K562 (cell line): ENCODE measurements around the gene MGA. TPM values are rescaled to one million over a fixed set of nuclear protein-coding genes. Genes with fewer than 3 reads are reported as not detected.

Experiments used
- ADNP ChIP-seq: fragments of 200-800 bp; sonication (Bioruptor generic); IDR thresholded peaks from 2 replicates; pipeline ENCODE4 v1.6.1; 2016; ENCODE audit warnings: missing genetic modification characterization, missing compliant biosample characterization
- GABPB2 ChIP-seq: fragments of 250-450 bp; sonication (Bioruptor Pico); conservative IDR thresholded peaks from 2 replicates; pipeline ENCODE4 v1.5.1; 2021; ENCODE audit warnings: mild to moderate bottlenecking
- GATA2 ChIP-seq: sonication (generic); formaldehyde crosslinking; IDR thresholded peaks from 2 replicates; pipeline ENCODE4 v1.4.0; 2020; ENCODE audit warnings: mild to moderate bottlenecking, missing genetic modification reagents
- MCM5 ChIP-seq: fragments of 450-650 bp; IDR thresholded peaks from 2 replicates; pipeline ENCODE4 v1.6.1; 2016; ENCODE audit warnings: low read depth
- MECOM ChIP-seq: fragments of 250-450 bp; sonication (Bioruptor Pico); IDR thresholded peaks from 2 replicates; pipeline ENCODE4 v1.8.0; 2022; ENCODE audit warnings: inconsistent platforms
- NCOR1 ChIP-seq: fragments of 450-650 bp; IDR thresholded peaks from 2 replicates; pipeline ENCODE4 v1.6.1; 2016; ENCODE audit warnings: mild to moderate bottlenecking, moderate library complexity
- OTX1 ChIP-seq: fragments of 450-650 bp; formaldehyde crosslinking; IDR thresholded peaks from 2 replicates; pipeline ENCODE4 v1.4.0; 2022; ENCODE audit warnings: mild to moderate bottlenecking
- POLR3G ChIP-seq: IDR thresholded peaks from 2 replicates; pipeline ENCODE4 v1.6.1; 2011; ENCODE audit not compliant: insufficient read length, insufficient replicate concordance; ENCODE audit errors: extremely low read depth
- TAF9B ChIP-seq: fragments of 450-650 bp; IDR thresholded peaks from 2 replicates; pipeline ENCODE4 v1.6.1; 2018; ENCODE audit warnings: mild to moderate bottlenecking; ENCODE audit not compliant: partially characterized antibody
- TAL1 ChIP-seq: fragments of 450-650 bp; IDR thresholded peaks from 2 replicates; pipeline ENCODE4 v1.6.1; 2016; ENCODE audit warnings: mild to moderate bottlenecking
- ZNF140 ChIP-seq: fragments of 250-450 bp; sonication (Bioruptor Pico); IDR thresholded peaks from 2 replicates; pipeline ENCODE4 v1.8.0; 2021; ENCODE audit warnings: moderate library complexity, mild to moderate bottlenecking, inconsistent platforms
- ZNF707 ChIP-seq: fragments of 250-450 bp; sonication (Bioruptor Pico); conservative IDR thresholded peaks from 2 replicates; pipeline ENCODE4 v1.8.0; 2022; ENCODE audit warnings: inconsistent platforms, mild to moderate bottlenecking, moderate library complexity
- polyA plus RNA-seq, 8 experiments: library from polyadenylated mRNA; depleted of rRNA in 4 of 8; stranded (reverse) in 5 of 8; unstranded in 3 of 8; fragments of >200 nt; fragmentation: Nextera tagmentation in 2 of 8; fragmentation: Illumina TruSeq in 1 of 8; extraction: Ambion mirVana in 2 of 8; extraction: Trizol in 1 of 8; gene quantifications; 2 replicates each; pipeline versions ENCODE4 v1.2.1 to v1.2.3, GENCODE V29; 2011 to 2014; ENCODE audit warnings: inconsistent platforms in 1 of 8, missing spikeins in 1 of 8
- total RNA-seq, 7 experiments: library from RNA; depleted of rRNA in 6 of 7; stranded (reverse); fragments of >200 nt in 6 of 7; fragmentation: Illumina TruSeq in 2 of 7; extraction: Trizol in 2 of 7; gene quantifications; 2 replicates each; pipeline versions ENCODE4 v1.2.1 to v1.2.3, GENCODE V29; 2011 to 2021; ENCODE audit warnings: low replicate concordance in 1 of 7
- TF ChIP-seq, protein P1 (sequence below): fragments of 250-450 bp; sonication (Bioruptor Pico); IDR thresholded peaks from 2 replicates; pipeline ENCODE4 v1.4.0; 2020; ENCODE audit warnings: mild to moderate bottlenecking, moderate library complexity, borderline replicate concordance
- TF ChIP-seq, protein P2 (sequence below): fragments of 200-400 bp; formaldehyde crosslinking; IDR thresholded peaks from 2 replicates; pipeline ENCODE4 v1.6.1; 2017; ENCODE audit warnings: mild to moderate bottlenecking, low read depth, low read length, moderate library complexity
- TF ChIP-seq, protein P3 (sequence below): fragments of 450-650 bp; conservative IDR thresholded peaks from 2 replicates; pipeline ENCODE4 v1.6.1; 2016; ENCODE audit warnings: missing genetic modification characterization, low read depth, mild to moderate bottlenecking, control low read depth, missing compliant biosample characterization
- TF ChIP-seq, protein P4 (sequence below): sonication (generic); formaldehyde crosslinking; IDR thresholded peaks from 2 replicates; pipeline ENCODE4 v1.8.0; 2023; ENCODE audit warnings: missing genetic modification reagents, mild to moderate bottlenecking, borderline replicate concordance

Gene MGA
- total and polyA plus RNA-seq, 9 of the 15 experiments (the other 6 are each of a cell fraction or from before 2014, with no cell fraction given), result 4.7 to 56.1 (median 21.1) TPM

DNA sequence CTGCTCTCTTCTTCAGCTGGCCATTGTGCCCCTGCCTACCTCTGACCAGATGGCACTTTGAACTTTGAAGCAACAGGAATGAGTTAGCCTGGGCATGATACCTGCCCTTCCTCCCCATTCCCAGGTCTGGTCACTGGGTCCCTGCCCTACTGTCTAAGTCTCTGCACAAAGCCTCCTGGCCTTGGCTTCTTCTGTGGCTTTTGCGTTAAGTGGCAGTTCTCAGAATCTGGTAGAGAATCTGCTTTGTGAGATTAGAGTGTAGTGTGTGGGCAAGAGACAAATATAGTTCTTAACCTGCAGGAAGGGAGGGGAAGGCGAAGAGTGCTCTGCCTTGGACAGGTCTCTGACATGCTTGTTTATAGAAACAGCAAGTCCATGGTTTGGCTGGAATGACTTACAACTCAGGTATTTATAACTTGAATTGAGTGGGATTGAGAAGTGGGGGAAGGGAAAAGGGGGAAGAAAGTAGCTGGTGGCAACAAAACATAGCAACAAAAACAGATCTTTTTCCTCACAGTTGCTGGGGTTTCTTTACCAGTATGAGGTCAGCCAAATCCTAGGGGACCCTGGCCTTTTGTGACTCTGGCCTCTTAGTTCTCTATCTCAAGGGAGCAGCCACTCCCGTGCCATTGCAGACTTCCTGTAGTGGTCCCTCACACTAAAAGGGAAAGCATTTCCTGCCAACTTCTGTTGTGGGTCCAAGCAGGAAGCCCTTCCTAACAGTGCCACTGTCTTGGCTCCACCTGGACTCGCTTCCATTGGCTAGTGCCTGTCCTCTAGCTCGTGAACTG lies 130.7 kb downstream of the MGA start (continued):
- TF ChIP-seq, protein P1, sequence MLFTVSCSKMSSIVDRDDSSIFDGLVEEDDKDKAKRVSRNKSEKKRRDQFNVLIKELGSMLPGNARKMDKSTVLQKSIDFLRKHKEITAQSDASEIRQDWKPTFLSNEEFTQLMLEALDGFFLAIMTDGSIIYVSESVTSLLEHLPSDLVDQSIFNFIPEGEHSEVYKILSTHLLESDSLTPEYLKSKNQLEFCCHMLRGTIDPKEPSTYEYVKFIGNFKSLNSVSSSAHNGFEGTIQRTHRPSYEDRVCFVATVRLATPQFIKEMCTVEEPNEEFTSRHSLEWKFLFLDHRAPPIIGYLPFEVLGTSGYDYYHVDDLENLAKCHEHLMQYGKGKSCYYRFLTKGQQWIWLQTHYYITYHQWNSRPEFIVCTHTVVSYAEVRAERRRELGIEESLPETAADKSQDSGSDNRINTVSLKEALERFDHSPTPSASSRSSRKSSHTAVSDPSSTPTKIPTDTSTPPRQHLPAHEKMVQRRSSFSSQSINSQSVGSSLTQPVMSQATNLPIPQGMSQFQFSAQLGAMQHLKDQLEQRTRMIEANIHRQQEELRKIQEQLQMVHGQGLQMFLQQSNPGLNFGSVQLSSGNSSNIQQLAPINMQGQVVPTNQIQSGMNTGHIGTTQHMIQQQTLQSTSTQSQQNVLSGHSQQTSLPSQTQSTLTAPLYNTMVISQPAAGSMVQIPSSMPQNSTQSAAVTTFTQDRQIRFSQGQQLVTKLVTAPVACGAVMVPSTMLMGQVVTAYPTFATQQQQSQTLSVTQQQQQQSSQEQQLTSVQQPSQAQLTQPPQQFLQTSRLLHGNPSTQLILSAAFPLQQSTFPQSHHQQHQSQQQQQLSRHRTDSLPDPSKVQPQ, result no peak
- TF ChIP-seq OTX1 (CRISPR knock-in tag), result no peak
- no peak for TF ChIP-seq ZNF140
- TF ChIP-seq, protein P2, sequence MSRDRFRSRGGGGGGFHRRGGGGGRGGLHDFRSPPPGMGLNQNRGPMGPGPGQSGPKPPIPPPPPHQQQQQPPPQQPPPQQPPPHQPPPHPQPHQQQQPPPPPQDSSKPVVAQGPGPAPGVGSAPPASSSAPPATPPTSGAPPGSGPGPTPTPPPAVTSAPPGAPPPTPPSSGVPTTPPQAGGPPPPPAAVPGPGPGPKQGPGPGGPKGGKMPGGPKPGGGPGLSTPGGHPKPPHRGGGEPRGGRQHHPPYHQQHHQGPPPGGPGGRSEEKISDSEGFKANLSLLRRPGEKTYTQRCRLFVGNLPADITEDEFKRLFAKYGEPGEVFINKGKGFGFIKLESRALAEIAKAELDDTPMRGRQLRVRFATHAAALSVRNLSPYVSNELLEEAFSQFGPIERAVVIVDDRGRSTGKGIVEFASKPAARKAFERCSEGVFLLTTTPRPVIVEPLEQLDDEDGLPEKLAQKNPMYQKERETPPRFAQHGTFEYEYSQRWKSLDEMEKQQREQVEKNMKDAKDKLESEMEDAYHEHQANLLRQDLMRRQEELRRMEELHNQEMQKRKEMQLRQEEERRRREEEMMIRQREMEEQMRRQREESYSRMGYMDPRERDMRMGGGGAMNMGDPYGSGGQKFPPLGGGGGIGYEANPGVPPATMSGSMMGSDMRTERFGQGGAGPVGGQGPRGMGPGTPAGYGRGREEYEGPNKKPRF, result no peak
- peak; percentile 58 for TF ChIP-seq TAL1
- TF ChIP-seq, protein P3, sequence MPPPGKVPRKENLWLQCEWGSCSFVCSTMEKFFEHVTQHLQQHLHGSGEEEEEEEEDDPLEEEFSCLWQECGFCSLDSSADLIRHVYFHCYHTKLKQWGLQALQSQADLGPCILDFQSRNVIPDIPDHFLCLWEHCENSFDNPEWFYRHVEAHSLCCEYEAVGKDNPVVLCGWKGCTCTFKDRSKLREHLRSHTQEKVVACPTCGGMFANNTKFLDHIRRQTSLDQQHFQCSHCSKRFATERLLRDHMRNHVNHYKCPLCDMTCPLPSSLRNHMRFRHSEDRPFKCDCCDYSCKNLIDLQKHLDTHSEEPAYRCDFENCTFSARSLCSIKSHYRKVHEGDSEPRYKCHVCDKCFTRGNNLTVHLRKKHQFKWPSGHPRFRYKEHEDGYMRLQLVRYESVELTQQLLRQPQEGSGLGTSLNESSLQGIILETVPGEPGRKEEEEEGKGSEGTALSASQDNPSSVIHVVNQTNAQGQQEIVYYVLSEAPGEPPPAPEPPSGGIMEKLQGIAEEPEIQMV, result no peak
- no peak for TF ChIP-seq MECOM
- no peak for TF ChIP-seq POLR3G
- TF ChIP-seq, protein P4, sequence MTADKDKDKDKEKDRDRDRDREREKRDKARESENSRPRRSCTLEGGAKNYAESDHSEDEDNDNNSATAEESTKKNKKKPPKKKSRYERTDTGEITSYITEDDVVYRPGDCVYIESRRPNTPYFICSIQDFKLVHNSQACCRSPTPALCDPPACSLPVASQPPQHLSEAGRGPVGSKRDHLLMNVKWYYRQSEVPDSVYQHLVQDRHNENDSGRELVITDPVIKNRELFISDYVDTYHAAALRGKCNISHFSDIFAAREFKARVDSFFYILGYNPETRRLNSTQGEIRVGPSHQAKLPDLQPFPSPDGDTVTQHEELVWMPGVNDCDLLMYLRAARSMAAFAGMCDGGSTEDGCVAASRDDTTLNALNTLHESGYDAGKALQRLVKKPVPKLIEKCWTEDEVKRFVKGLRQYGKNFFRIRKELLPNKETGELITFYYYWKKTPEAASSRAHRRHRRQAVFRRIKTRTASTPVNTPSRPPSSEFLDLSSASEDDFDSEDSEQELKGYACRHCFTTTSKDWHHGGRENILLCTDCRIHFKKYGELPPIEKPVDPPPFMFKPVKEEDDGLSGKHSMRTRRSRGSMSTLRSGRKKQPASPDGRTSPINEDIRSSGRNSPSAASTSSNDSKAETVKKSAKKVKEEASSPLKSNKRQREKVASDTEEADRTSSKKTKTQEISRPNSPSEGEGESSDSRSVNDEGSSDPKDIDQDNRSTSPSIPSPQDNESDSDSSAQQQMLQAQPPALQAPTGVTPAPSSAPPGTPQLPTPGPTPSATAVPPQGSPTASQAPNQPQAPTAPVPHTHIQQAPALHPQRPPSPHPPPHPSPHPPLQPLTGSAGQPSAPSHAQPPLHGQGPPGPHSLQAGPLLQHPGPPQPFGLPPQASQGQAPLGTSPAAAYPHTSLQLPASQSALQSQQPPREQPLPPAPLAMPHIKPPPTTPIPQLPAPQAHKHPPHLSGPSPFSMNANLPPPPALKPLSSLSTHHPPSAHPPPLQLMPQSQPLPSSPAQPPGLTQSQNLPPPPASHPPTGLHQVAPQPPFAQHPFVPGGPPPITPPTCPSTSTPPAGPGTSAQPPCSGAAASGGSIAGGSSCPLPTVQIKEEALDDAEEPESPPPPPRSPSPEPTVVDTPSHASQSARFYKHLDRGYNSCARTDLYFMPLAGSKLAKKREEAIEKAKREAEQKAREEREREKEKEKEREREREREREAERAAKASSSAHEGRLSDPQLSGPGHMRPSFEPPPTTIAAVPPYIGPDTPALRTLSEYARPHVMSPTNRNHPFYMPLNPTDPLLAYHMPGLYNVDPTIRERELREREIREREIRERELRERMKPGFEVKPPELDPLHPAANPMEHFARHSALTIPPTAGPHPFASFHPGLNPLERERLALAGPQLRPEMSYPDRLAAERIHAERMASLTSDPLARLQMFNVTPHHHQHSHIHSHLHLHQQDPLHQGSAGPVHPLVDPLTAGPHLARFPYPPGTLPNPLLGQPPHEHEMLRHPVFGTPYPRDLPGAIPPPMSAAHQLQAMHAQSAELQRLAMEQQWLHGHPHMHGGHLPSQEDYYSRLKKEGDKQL (CRISPR knock-in tag), result no peak
- no peak for TF ChIP-seq TAF9B
- no peak for TF ChIP-seq MCM5
- TF ChIP-seq ADNP (tag), result no peak
- TF ChIP-seq ZNF707, result no peak
- no peak for TF ChIP-seq GABPB2 (CRISPR knock-in tag)
- TF ChIP-seq NCOR1, result peak; percentile 58
- TF ChIP-seq GATA2 (CRISPR knock-in tag), result peak; percentile 69; the same call in 1 of the 2 replicates
